Pulmonary artery endothelial cell (primary cell): ENCODE data around the gene PPM1B. TPM values are rescaled to one million over a fixed set of nuclear protein-coding genes. Genes with fewer than 3 reads are reported as not detected.
"Not testable (repeated sequence)": the region's sequence is repeated elsewhere in the genome, so short reads cannot be mapped to it uniquely, and the experiment has no call there.

Experiments used
- DNase-seq: peaks from one replicate; pipeline ENCODE4 v3.0.0-alpha.2; 2011; ENCODE audit warnings: low read depth, low spot score
- total RNA-seq: library from RNA; depleted of rRNA; stranded (reverse); fragments of >200 nt; gene quantifications from 2 replicates; pipeline ENCODE4 v1.2.3, GENCODE V29; 2014

Gene PPM1B
- total RNA-seq, 1 donor from 2014 or later = 16.0 TPM

- no peak for DNase-seq
Observed at GRCh38 chr2:44247924-44248323, 79.2 kb downstream of the PPM1B start.

GRCh38 chr2:44249269-44249668, 80.6 kb downstream of the PPM1B start:
- DNase-seq = not testable (repeated sequence)

GRCh38 chr2:44250376-44250775, 81.7 kb downstream of the PPM1B start:
- no peak for DNase-seq

- no peak for DNase-seq
Observed at GRCh38 chr2:44254023-44254422, 85.3 kb downstream of the PPM1B start.

- not testable (repeated sequence) for DNase-seq
Observed at GRCh38 chr2:44255704-44256103, 87.0 kb downstream of the PPM1B start.

- not testable (repeated sequence) for DNase-seq
Observed at GRCh38 chr2:44257802-44258201, 89.1 kb downstream of the PPM1B start.

- DNase-seq = no peak
Observed at GRCh38 chr2:44267269-44267795, 98.7 kb downstream of the PPM1B start.

GRCh38 chr2:44267796-44268648, 99.3 kb downstream of the PPM1B start:
- DNase-seq = no peak

- DNase-seq = no peak
Observed at GRCh38 chr2:44269831-44270230, 101.2 kb downstream of the PPM1B start.

GRCh38 chr2:44271296-44271695, 102.6 kb downstream of the PPM1B start:
- DNase-seq = no peak

GRCh38 chr2:44273076-44273475, 104.4 kb downstream of the PPM1B start:
- DNase-seq = no peak

GRCh38 chr2:44273596-44273995, 104.9 kb downstream of the PPM1B start:
- DNase-seq = no peak

GRCh38 chr2:44275927-44276303, 107.2 kb downstream of the PPM1B start:
- no peak for DNase-seq

GRCh38 chr2:44277541-44277940, 108.9 kb downstream of the PPM1B start:
- no peak for DNase-seq

GRCh38 chr2:44280869-44281268, 112.2 kb downstream of the PPM1B start:
- no peak for DNase-seq

Other genes with a start within 250 kb of the PPM1B start
- 60.4 and 68.8 TPM in 2 replicates for gene LRPPRC, start 172.9 kb upstream of the PPM1B start, total RNA-seq
- gene SLC3A1, start 106.6 kb downstream of the PPM1B start, total RNA-seq = not detected in 2 replicates
- gene PREPL, start 192.6 kb downstream of the PPM1B start, total RNA-seq = 19.3 and 37.9 TPM in 2 replicates
- 5.5 and 7.6 TPM in 2 replicates for gene CAMKMT, start 193.1 kb downstream of the PPM1B start, total RNA-seq